Endothelial cell of umbilical vein (primary cell): ENCODE measurements around the gene ADIRF.

ENCODE experiments used
- EZH2 ChIP-seq: IDR thresholded peaks from 2 replicates; pipeline ENCODE4 v1.6.1; 2012; ENCODE audit warnings: borderline replicate concordance, low read depth, mild to moderate bottlenecking, moderate library complexity, low read length, inconsistent platforms; ENCODE audit not compliant: severe bottlenecking
- JUN ChIP-seq: IDR thresholded peaks from 2 replicates; pipeline ENCODE4 v1.6.1; 2011; ENCODE audit warnings: borderline replicate concordance, low read depth; ENCODE audit not compliant: insufficient read length, insufficient read depth
- POLR2A ChIP-seq: IDR thresholded peaks from 2 replicates; pipeline ENCODE4 v1.6.1; 2012; ENCODE audit warnings: low read depth, mild to moderate bottlenecking, control low read depth, low read length
- TF ChIP-seq, protein P1 (sequence below), 2 donors: IDR thresholded peaks; 1 replicate in 1 of 2; 2 replicates in 1 of 2; pipeline ENCODE4 v1.5.1; 2011; ENCODE audit warnings: low read length in 2 of 2, mild to moderate bottlenecking in 2 of 2, moderate library complexity in 2 of 2, control low read depth in 1 of 2, inconsistent platforms in 1 of 2, low read depth in 1 of 2; ENCODE audit not compliant: insufficient read depth in 1 of 2; ENCODE audit errors: extremely low read depth in 1 of 2

DNA sequence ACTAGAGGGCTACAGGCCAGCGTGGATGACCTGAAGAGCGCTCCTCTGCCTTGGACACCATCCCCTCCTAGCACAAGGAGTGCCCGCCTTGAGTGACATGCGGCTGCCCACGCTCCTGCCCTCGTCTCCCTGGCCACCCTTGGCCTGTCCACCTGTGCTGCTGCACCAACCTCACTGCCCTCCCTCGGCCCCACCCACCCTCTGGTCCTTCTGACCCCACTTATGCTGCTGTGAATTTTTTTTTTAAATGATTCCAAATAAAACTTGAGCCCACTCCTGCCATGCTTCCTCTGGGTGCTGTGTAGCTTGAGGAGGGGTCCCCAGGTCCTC lies 5.3 kb upstream of the ADIRF start:
- TF ChIP-seq, protein P1, sequence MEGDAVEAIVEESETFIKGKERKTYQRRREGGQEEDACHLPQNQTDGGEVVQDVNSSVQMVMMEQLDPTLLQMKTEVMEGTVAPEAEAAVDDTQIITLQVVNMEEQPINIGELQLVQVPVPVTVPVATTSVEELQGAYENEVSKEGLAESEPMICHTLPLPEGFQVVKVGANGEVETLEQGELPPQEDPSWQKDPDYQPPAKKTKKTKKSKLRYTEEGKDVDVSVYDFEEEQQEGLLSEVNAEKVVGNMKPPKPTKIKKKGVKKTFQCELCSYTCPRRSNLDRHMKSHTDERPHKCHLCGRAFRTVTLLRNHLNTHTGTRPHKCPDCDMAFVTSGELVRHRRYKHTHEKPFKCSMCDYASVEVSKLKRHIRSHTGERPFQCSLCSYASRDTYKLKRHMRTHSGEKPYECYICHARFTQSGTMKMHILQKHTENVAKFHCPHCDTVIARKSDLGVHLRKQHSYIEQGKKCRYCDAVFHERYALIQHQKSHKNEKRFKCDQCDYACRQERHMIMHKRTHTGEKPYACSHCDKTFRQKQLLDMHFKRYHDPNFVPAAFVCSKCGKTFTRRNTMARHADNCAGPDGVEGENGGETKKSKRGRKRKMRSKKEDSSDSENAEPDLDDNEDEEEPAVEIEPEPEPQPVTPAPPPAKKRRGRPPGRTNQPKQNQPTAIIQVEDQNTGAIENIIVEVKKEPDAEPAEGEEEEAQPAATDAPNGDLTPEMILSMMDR (IDR thresholded peaks at IDR 0.05; ENCODE audit: extremely low read depth in 1 of 2, insufficient read depth in 1 of 2, low read depth in 1 of 2, low read length in 2 of 2), result no peak
- no peak for TF ChIP-seq POLR2A
- TF ChIP-seq EZH2, result no peak
- TF ChIP-seq JUN, result no peak
